ENCODE data around the gene CCNY. TPM values are rescaled to one million over a fixed set of nuclear protein-coding genes. Genes with fewer than 3 reads are reported as not detected.

CCNY gene
- total RNA-seq, 1 donor from 2014 or later: 68.7 TPM

DNA sequence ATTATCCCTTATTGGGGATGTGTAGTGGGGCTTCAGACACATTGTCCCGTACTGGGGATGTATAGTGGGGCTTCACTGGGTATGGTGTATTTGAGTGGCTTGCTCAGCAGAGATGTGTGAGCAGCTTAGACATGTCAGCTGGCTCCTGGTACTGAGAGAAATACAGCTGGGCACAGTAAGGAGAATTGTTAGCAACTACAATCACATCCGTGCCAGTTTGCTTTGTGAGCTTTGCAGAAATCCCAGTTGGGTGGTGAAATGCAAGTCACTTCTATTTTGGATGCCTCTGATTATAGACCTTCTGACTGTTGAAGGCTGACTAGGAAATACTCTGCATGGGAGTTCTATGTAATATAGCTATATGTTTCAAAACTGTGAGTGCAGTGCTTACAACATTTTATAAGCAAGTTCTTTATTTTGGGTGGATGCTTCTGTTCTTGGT lies 10.8 kb downstream of the CCNY start:
- no peak for TF ChIP-seq CTCF (IDR thresholded peaks at IDR 0.05)
- no peak for DNase-seq (ENCODE audit: low spot score)
- peak overlapping the region; percentile 35 for H3K27ac Mint-ChIP-seq (ENCODE audit: unreplicated experiment)
- H3K9me3 Mint-ChIP-seq (ENCODE audit: low read depth): no peaks in the 10 kb centered on the region
- no peak overlapping the region for H3K4me3 Mint-ChIP-seq (ENCODE audit: unreplicated experiment)
- no peaks in the 10 kb centered on the region for H3K36me3 Mint-ChIP-seq (ENCODE audit: low read depth)
- H3K27me3 Mint-ChIP-seq (ENCODE audit: low read depth): no peaks in the 10 kb centered on the region
- peaks cover 58% of the 10 kb centered on the region for H3K4me1 Mint-ChIP-seq (ENCODE audit: low read depth)

- no peak for TF ChIP-seq CTCF (IDR thresholded peaks at IDR 0.05)
- no peaks in the 10 kb centered on the region for H3K36me3 Mint-ChIP-seq (ENCODE audit: low read depth)
- H3K4me3 Mint-ChIP-seq (ENCODE audit: unreplicated experiment): no peak overlapping the region
- no peaks in the 10 kb centered on the region for H3K9me3 Mint-ChIP-seq (ENCODE audit: low read depth)
- no peaks in the 10 kb centered on the region for H3K27me3 Mint-ChIP-seq (ENCODE audit: low read depth)
- no peak overlapping the region for H3K27ac Mint-ChIP-seq (ENCODE audit: unreplicated experiment)
- DNase-seq (ENCODE audit: low spot score): no peak
- peaks cover 65% of the 10 kb centered on the region for H3K4me1 Mint-ChIP-seq (ENCODE audit: low read depth)
Measured at GRCh38 chr10:35347899-35348608, 11.7 kb downstream of the CCNY start.

DNA sequence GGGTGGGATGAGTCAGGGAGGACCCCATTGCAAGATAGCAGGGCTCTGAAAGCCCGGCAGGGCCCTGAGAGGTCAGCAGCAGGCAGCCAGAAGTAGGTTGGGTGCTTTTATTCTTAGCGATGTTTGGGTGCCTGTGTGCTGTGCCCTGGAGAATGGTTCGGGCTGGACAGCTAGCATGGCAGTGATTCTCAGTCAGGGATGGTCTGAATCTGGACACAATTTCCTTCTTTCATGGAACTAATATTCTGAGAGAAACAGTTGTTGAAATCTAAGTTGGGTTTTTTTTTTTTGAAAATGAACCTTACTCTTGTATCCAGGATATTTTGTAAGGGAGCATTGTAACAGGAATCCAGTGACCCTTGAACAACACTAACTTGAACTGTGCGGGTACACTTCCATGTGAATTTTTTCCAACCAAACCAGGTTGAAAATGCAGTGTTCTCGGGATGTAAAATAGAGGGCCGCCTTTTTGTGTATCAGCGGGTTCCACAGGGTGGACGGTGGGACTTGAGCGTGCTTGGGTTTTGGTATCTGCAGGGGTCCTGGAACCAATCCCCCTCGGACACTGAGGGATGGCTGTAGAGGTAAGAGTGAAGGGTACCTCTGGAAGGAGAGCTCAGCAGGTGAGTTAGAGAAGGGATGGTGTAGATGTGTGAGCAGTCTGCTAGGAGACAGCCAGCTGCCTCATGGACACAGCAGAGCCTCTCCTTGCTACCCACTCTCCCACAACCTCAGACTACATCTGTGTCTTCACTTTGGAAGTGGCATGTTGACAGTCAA lies 12.5 kb downstream of the CCNY start:
- no peak for DNase-seq (ENCODE audit: low spot score)
- no peaks in the 10 kb centered on the region for H3K27me3 Mint-ChIP-seq (ENCODE audit: low read depth)
- no peak overlapping the region for H3K4me3 Mint-ChIP-seq (ENCODE audit: unreplicated experiment)
- no peak overlapping the region for H3K27ac Mint-ChIP-seq (ENCODE audit: unreplicated experiment)
- no peaks in the 10 kb centered on the region for H3K36me3 Mint-ChIP-seq (ENCODE audit: low read depth)
- H3K9me3 Mint-ChIP-seq (ENCODE audit: low read depth): no peaks in the 10 kb centered on the region
- TF ChIP-seq CTCF (IDR thresholded peaks at IDR 0.05): no peak
- H3K4me1 Mint-ChIP-seq (ENCODE audit: low read depth): peaks cover 73% of the 10 kb centered on the region

DNA sequence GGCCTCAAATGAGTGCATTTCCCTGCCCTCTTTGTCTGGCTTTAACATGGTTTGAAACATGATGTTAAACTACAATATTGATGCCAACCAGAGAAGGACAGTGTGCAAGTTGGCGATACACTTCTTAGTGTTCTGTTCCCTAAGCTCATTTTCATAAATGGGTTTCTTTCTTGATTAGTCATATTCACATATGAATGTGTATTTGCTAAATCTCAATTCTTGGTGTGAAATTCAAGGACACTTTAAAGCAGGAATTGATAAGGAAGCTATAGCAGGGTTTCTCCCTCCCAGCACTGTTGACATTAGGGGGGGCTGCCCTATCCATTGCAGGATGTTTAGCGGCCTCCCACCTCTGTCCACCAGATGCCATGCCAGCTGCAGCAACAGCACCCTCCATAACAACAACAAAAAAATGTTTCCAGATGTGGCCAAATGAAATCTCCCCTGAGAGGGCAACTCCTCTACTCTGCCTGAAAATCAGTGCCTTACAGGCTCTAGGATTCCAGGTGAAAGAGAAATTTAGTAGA lies 13.1 kb downstream of the CCNY start:
- Mint-ChIP-seq H3K9me3 (ENCODE audit: low read depth) (no peaks in the 10 kb centered on the region), H3K27ac (ENCODE audit: unreplicated experiment) (no peak overlapping the region), H3K4me3 (ENCODE audit: unreplicated experiment) (no peak overlapping the region), H3K36me3 (ENCODE audit: low read depth) (no peaks in the 10 kb centered on the region), H3K4me1 (ENCODE audit: low read depth) (peaks cover 76% of the 10 kb centered on the region), H3K27me3 (ENCODE audit: low read depth) (no peaks in the 10 kb centered on the region)
- TF ChIP-seq CTCF (IDR thresholded peaks at IDR 0.05): no peak
- DNase-seq (ENCODE audit: low spot score): no peak

- Mint-ChIP-seq H3K4me3 (ENCODE audit: unreplicated experiment) (no peak overlapping the region), H3K4me1 (ENCODE audit: low read depth) (peaks cover 79% of the 10 kb centered on the region), H3K36me3 (ENCODE audit: low read depth) (no peaks in the 10 kb centered on the region), H3K27ac (ENCODE audit: unreplicated experiment) (no peak overlapping the region), H3K9me3 (ENCODE audit: low read depth) (no peaks in the 10 kb centered on the region), H3K27me3 (ENCODE audit: low read depth) (no peaks in the 10 kb centered on the region)
- no peak for TF ChIP-seq CTCF (IDR thresholded peaks at IDR 0.05)
- no peak for DNase-seq (ENCODE audit: low spot score)
Measured at GRCh38 chr10:35351021-35351420, 14.7 kb downstream of the CCNY start.

Measured in chondrocyte (in vitro differentiated cells).